Activated effector memory CD4-positive, alpha-beta T cell treated with anti-CD3 and anti-CD28 coated beads, Interleukin-2, amount 50 U/mL, for 16 hours (primary cell): ENCODE results near the gene FAM98C.
A peak's percentile ranks its signal among the peaks of the same experiment; 100 is the strongest.

Experiments
- DNase-seq: peaks from one replicate; pipeline ENCODE4 v3.0.0-alpha.2; 2020

Gene FAM98C

DNA sequence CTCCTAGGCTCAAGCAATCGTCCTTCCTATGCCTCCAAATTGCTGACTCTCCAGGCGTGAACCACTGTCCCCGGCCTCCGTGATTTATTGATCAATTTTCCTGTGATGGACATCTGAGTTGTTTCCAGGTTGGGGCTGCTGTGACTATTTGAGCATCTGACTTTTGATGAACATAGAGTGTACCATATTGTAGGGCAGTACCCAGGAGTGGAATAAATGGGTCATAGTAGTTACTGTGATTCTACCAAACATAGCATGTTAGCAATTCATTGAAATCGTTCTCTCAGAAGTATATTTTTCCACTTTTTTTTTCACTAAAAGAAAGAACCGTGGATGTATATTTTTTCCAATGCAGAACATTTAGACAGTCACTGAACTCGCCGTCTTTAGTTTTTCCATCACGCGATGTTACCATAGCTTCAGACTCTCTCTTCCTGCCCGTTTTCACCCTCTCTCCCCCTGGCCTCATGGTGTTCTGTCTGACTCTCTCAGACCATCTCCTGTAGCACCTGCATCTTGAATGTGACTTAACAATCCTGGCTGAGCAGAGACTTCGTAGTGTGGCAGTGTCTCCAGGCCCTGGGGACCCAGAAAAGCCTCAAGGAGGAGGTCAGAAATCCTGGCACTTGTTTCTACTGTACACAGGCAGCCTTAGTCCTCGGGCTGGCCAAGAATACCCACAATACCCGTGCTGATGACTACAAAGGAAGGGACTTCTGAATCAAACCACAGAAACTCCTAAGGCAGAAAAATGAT is 26.3 kb downstream of the FAM98C start:
- DNase-seq = peak; percentile 75

DNA sequence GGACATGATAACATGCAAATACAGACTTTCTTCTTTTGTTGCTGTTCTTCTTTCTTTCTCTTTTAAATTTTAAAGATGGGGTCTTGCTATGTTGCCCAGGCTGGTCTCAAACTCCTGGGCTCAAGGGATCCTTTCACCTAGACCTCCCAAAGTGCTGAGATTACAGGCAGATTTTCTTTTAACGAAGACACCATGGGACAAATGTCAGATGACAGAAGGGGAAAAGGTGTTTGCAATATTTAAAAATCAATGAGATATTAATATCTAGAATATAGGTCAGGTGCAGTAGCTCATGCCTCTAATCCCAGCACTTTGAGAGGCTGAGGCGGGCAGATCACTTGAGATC is 26.9 kb downstream of the FAM98C start:
- DNase-seq = no peak

DNA sequence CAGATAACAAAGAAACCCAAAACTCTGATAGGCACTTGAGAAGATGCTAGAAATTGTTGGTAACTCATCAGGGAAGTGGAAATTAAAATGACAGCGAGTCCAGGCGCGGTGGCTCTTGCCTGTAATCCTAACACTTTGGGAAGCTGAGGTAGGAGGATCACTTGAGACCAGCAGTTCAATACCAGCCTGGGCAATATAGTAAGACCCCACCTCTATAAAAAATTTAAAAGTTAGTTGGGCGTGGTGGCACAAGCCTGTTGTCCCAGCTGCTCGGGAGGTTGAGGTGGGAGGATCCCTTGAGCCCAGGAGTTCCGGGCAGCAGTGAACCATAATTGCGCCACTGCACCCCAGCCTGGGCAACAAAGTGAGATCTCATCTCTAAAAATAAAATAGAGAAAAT is 28.0 kb downstream of the FAM98C start:
- no peak for DNase-seq

DNA sequence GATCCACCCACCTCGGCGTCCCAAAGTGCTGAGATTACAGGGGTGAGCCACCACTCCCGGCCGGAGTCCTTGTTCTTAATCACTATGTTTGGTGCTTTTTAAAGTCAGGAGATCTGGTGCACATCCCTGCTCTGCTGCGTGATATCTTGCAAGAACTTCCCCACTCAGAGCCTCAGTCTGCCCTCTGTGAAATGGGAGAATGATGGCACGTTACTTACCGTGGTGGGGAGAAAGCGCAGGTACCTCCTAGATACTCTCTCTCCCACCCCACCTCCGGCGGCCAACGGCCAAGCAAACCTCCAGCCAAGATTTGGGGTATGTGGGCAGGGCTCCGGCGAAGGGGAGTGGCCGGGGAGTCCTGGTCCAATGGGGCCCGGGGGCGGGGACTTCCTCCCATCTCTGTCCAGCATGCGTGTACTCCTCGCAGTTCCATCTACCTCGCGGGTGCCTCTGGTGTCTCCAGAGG is 30.4 kb downstream of the FAM98C start, which contains the start of gene RYR1:
RYR1 (plus strand) TSS at position 424 of the 466 bp plus-strand sequence. CDS start 139 bp downstream, outside the sequence.
- DNase-seq = peak; percentile 88

DNA sequence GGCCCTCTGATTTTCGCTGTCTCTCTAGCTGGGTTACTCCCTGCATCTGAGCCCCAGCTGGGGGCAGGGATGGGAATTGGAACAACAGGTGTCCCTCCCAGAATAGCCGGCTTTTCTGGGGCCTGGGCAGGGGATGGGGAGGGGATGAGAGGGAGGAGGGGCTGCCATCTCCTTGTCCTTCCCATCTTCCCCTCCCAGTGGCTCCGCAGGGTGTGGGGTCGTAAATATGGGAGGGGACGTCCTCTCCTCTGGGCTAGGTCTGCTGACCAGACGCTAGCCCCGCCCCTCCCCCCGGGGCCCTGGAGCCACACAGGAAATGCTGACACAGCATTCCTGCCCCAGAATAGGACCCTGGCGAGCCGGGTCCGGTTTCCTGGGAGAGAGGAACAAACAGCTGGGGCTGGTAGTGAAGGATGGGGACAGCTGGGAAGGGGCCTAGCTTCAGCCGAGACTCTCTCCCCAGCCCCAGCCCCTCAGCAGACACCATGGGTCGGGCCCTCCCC is 31.7 kb downstream of the FAM98C start:
- no peak for DNase-seq

DNA sequence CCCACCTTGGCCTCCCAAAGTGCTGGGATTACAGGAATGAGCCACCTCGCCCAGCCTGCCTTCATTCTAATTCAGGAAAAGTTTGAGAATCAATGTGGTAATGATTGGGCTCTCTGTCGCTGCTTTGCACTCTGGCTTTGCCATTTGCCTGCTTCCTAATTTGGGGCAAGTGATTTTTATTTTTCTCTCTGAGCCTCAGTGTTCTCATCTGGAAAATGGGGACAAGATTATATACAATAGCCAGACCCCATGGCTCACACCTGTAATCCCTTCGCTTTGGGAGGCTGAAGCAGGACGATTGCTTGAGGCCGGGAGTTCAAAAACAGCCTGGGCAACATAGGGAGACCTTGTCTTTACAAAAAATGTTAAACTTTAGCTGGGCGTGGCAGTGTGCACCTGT is 34.4 kb downstream of the FAM98C start:
- no peak for DNase-seq

DNA sequence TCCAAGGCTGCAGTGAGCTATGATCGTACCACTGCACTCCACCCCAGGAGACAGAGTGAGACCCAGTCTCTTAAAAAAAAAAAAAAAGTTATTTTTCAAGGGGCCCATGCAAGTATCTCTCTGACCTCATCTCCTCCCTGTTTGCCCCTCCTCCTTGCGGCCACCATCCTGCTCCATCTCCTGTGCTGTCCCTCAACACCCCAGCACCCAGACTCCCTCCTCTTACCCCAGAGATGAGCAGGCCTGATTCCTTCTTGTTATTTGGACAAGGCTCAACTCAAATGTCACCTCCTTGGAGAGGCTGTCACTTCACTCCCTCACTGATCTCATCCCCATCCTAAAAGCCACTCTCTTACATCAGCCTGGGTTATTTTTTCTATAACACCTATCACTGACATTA is 35.0 kb downstream of the FAM98C start:
- no peak for DNase-seq

DNA sequence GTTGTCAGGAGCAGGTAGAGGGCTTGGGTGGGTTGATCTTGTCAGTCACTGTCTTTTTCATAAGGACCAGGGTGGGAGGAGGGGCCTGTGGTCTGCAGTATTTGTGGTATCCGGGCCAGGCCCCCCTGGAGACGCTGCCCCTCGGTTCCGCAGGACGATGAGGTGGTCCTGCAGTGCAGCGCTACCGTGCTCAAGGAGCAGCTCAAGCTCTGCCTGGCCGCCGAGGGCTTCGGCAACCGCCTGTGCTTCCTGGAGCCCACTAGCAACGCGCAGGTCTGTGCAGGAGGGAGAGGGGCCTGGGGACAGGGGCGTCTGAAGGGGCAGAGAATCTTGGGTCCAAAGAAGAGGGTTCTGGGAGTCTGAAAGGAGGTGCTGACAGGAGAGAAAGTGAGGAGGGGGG is 37.7 kb downstream of the FAM98C start:
- DNase-seq = no peak

DNA sequence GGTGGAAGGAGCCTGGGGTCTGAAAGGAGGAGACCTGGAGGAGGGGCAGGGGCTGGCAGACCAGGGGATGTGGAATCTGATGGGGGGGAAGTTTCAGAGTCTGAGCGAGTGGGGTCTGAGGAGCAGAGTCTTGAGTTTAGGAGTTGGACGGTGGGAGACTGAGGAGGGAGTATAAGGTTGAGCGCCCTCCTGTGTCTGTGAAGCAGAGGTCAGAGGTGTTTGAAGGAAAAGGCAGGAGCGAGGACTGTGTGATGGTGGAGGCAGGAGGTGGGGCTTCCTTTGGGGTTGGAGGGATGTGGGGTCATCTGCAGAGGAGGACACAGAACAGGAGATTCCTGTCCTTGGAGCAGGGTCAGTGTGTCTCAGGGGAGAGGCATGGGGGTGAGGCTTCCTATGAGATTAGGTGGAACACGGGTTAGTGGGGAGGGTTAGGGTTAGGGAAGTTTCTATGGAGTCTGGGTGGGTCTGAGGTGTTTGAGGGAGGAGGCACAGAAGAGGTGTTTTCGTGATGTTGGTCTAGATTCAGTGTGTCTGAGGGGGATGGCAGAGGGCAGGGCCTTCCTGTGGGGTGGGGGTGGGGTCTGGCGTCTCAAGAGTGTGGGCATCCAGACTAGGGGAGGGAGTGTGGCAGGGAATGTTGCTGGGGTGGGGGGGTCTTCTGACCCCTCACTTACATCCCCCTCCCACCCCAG is 38.9 kb downstream of the FAM98C start:
- DNase-seq = no peak

DNA sequence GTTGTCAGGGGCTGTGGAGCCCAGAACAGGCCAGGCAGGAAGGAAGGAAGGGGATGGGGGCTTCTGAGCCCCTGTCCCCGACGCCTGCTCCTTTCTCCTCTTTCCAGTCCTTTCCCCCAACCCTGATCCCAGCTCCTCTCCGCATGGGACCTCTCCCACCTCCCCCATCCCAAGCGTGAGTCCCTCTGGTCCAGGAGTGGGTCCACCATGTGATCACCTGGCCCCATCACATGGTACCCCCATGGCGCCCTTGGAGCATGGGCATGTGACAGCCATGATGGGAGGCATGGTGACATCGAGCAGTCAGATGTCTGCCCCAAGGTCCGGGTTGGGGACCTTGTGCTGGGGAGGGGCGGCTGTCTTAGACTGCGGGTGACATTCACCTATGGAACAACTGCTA is 39.8 kb downstream of the FAM98C start:
- no peak for DNase-seq

DNA sequence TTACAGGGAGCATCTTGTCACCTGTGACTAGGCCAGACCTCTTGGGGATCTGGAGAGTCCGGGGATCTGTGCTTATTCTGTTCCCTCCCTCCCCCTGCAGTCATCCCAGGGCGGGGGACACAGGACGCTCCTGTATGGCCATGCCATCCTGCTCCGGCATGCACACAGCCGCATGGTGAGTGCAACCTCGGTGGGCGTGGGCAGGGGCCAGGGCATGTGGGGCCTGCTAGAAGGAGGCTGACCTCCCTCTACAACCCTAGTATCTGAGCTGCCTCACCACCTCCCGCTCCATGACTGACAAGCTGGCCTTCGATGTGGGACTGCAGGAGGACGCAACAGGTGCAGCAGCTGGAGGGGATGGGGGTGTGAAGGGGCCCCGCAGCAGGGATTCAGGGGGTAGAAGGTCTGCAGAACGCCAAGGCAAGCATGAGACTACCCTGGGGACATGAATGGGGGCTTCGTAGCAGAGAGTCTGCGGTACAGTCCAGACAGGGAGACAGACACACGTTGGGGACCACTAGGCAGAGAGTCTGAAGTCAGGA is 40.6 kb downstream of the FAM98C start:
- no peak for DNase-seq

DNA sequence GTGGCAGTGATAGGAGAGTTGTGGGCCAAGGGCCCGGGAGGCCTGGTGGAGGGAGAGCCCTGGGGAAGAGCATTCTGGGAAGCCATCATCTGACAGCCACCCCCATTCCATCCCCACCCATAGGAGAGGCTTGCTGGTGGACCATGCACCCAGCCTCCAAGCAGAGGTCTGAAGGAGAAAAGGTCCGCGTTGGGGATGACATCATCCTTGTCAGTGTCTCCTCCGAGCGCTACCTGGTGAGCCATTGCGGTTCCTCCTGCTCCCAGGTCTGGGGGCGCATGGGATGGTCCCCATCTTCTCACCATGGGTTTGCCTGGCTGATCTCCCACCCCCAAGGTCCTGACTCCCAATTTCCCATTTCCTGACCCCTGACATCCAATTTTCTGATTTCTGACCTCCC is 41.1 kb downstream of the FAM98C start:
- DNase-seq = no peak

DNA sequence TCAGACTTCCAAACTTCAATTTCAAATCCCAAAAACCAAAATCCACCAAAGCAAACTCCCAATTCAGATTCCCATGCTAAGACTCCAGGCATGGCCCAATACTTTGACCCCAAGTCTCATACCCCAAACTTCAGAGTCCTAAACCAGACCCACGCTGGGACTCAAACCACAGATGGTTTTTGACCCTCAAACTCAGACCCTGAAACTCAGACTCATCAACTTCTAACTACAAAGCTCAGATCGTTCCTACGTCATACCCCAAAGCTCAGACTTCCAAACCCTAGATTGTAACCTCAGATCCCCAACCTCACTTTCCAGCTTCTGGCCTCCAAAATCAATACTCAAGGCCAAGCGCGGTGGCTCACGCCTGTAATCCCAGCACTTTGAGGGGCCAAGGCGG is 42.5 kb downstream of the FAM98C start:
- DNase-seq = no peak

DNA sequence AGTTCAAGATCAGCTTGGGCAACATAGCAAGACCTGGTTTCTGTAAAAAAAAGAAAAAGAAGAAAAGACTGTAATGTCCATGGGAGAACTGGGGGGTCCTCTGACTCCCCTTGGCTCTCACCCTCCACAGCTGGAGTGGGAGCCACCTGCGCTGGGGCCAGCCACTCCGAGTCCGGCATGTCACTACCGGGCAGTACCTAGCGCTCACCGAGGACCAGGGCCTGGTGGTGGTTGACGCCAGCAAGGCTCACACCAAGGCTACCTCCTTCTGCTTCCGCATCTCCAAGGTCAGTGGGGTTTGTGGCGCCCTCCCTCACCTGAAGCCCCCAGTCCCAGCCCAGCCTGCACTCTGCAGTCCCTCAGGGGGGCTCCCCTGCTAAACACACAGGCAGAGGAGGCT is 45.3 kb downstream of the FAM98C start:
- DNase-seq = no peak

DNA sequence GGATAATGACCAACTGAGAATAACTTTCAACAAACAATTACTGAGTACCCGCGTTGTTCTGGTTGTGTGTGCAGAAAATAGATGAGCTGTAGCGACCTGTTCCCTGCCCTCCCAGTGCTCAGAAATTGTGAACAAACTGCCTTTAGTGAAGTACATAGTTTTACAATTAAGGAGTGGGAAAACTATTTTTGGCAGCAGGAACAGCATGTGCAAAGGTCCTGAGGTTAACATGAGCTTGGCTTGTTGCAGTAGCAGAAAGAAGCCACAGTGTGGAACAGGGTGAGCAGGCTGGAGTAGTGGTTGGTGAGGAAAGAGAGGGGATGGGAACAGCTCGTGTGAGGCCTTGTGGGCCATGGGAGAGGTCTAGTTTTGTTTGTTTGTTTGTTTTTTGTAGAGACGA is 46.6 kb downstream of the FAM98C start:
- DNase-seq = no peak

DNA sequence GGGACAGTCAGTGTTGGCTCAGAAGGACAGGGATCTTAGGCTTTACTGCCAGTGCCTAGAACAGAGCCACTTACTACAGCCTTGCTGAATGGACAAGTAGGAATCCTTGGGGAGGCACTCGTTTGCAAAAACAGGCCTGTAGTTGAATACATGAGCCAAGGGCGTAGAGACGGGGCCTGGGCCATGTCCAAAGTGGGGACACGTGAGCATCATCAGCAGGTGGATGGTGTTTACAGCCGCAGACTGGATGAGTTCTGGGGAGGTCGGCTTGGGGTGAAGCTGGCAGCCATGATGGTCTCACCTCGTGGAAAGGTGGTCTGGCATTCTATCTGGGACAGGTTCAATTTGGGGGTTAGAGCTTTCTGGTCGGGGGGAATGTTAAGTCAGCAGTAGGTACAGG is 48.1 kb downstream of the FAM98C start:
- no peak for DNase-seq

DNA sequence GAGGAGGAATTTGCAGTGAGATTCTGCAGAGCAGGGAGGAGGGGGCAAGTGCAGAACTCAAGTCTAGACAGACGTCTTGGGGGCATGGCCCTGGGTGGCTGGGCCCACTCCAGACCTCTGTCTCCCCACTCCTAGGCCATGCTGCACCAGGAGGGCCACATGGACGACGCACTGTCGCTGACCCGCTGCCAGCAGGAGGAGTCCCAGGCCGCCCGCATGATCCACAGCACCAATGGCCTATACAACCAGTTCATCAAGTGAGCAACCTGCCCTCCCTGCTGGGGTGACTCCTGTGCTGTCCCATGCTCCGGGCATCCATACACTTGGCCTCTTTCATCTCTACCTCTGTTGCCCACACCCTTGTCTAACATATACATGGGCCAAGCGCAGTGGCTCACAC is 48.7 kb downstream of the FAM98C start:
- no peak for DNase-seq

DNA sequence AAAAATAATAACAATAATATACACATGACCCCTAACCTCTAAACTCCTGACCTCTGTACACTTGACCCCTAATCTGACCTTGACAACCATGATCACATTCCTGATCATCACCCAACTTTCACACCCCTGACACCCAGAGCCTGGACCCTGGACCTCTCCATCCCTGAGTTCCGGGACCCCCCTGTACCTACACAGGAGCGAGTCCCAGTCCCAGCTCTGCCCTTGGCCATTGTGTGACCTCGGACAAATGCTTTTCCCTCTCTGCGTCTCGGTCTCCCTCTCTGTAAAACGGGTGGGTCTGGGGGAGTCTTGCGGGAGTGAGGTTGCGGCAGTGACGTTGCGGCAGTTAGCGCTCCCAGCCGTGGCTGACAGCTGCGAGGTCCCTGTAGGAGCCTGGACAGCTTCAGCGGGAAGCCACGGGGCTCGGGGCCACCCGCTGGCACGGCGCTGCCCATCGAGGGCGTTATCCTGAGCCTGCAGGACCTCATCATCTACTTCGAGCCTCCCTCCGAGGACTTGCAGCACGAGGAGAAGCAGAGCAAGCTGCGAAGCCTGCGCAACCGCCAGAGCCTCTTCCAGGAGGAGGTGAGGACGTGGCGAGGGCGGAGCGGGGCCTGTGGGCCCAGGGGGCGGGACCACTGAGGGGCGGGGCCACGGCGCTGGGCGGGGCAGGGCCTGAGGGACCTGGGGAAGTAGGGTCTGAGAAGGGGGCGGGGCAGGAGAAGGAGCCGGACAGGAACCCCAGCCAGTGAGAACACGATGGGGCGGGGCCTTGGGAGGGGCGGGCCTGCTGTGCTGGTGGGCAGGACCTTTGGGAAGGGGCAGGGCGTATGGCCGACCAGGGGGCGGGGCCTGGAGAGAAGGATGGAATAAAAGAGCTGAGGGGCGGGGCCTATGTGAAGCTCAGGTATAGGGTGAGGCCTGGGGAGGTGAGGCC is 49.8 kb downstream of the FAM98C start:
- no peak for DNase-seq

DNA sequence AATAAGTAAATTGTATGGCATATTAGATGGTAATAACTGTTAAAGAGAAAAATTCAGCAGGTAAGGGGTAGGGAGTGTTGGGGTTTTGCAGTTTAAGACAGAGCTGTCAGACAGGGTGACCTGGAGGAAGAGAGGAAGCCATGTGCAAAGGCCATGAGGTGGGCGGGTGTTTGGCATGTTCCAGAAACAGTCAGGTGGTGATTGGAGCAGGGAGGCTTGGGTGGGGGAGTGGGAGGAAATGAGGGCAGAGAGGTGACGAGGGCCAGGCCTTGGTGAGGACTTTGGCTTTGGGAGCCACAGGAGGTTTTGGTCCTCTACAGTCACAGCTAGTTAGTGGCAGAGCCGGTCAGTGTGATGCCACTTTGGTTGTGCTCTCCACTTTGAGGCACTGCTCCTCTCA is 50.7 kb downstream of the FAM98C start:
- DNase-seq = no peak

DNA sequence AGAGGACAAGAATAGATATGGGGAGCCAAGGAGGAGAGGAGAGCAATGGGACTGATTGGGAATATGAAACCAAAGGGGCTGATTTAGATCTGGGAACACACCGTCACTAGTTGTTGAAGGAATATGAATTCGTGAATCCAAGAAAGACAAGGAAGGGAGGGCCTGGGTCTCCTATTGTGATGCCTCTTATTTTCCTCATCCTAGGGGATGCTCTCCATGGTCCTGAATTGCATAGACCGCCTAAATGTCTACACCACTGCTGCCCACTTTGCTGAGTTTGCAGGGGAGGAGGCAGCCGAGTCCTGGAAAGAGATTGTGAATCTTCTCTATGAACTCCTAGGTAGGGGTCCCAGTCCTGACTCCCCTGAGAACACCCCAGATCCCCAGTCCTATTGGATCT is 52.1 kb downstream of the FAM98C start:
- DNase-seq = no peak

DNA sequence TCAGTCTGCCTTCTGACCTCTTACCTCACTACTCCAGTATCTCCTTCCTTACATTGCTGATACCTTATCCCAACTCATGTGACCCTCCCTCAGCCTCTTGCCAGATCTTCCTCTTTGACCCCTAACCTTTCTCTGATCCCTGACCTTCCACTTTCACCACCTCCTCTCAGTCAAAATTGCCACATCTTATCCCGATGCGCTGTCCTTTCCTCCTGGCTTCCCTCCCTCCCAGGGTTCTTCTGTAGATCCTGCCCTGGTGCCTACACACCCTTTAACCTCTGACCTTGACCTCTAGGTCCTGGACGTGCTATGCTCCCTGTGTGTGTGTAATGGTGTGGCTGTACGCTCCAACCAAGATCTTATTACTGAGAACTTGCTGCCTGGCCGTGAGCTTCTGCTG is 54.3 kb downstream of the FAM98C start:
- no peak for DNase-seq

DNA sequence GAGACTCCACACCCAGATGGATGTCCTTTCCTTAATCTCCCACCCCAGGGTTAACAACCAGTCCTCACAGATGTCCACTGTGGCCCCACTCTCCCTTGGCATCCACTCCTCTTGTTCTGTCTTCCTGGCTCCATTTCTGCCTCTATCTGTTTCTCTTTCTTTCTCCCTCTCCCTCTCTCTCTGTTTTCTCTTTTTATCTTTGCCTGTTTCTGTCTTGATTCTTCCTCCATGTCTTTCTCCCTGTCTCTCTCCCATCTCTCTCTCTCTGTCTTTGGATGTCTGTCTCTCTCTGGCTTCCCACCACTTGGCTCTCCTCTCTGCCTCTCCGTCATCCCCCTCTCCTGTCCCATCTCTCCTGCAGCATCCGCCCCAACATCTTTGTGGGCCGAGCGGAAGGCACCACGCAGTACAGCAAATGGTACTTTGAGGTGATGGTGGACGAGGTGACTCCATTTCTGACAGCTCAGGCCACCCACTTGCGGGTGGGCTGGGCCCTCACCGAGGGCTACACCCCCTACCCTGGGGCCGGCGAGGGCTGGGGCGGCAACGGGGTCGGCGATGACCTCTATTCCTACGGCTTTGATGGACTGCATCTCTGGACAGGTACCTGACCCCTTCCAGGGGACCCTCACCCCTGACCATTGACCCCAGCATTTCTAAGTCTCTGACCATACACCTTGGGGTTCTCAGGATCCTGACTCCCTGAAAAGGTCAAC is 55.0 kb downstream of the FAM98C start:
- DNase-seq = no peak
